AG04449 (cell line): ENCODE results near the gene ENTHD1.
"Not testable (repeated sequence)": the region's sequence is repeated elsewhere in the genome, so short reads cannot be mapped to it uniquely, and the experiment has no call there.

Source experiments
- CTCF ChIA-PET: fragments of 350-600 bp; formaldehyde crosslinking; extraction: SDS; loops from one replicate; lab custom pipeline; 2021; ENCODE audit warnings: antibody characterized with exemption; lab: Yijun Ruan, JAX
- POLR2A ChIA-PET: fragments of 400-600, 350-600 bp; formaldehyde crosslinking; extraction: SDS; loops from one replicate; lab custom pipeline; 2020; ENCODE audit warnings: antibody characterized with exemption, inconsistent platforms; lab: Yijun Ruan, JAX
- DNase-seq: peaks from one replicate; pipeline ENCODE4 v3.0.0-alpha.2; 2010; ENCODE audit warnings: low read depth, low spot score
- H3K4me3 ChIP-seq: 2 replicates; pipeline ENCODE4 v1.5.1; 2011; ENCODE audit warnings: low read depth, mild to moderate bottlenecking, control low read depth, low read length
- TF ChIP-seq, protein P1 (sequence below): IDR thresholded peaks from one replicate; pipeline ENCODE4 v1.5.1; 2011; ENCODE audit warnings: mild to moderate bottlenecking, moderate library complexity, low read length, control low read depth, inconsistent platforms; ENCODE audit not compliant: insufficient read depth; ENCODE audit errors: missing control alignments

Gene ENTHD1

DNA sequence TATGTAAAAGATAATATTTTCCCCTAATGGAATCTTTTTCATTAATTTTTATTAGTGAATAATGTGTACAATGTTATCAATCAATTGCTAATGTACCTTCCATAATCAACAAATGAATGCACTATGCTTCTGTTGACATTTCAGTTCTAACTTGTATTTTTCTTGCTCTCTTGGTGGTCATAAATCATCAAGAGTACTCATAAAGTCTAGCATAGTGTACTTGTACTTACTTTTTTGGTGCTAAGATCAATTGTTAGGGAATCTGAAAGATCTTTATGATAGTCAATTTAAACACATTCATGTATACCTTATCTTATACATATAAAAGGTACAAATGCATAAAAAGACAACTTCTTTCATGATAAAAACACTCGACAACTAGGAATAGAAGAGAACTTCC lies 10.5 kb downstream of the ENTHD1 start:
- ChIA-PET CTCF (no interaction called here), POLR2A (no interaction called here)
- H3K4me3 ChIP-seq, result no peak overlapping the region
- TF ChIP-seq, protein P1, sequence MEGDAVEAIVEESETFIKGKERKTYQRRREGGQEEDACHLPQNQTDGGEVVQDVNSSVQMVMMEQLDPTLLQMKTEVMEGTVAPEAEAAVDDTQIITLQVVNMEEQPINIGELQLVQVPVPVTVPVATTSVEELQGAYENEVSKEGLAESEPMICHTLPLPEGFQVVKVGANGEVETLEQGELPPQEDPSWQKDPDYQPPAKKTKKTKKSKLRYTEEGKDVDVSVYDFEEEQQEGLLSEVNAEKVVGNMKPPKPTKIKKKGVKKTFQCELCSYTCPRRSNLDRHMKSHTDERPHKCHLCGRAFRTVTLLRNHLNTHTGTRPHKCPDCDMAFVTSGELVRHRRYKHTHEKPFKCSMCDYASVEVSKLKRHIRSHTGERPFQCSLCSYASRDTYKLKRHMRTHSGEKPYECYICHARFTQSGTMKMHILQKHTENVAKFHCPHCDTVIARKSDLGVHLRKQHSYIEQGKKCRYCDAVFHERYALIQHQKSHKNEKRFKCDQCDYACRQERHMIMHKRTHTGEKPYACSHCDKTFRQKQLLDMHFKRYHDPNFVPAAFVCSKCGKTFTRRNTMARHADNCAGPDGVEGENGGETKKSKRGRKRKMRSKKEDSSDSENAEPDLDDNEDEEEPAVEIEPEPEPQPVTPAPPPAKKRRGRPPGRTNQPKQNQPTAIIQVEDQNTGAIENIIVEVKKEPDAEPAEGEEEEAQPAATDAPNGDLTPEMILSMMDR, result no peak
- DNase-seq, result no peak

DNA sequence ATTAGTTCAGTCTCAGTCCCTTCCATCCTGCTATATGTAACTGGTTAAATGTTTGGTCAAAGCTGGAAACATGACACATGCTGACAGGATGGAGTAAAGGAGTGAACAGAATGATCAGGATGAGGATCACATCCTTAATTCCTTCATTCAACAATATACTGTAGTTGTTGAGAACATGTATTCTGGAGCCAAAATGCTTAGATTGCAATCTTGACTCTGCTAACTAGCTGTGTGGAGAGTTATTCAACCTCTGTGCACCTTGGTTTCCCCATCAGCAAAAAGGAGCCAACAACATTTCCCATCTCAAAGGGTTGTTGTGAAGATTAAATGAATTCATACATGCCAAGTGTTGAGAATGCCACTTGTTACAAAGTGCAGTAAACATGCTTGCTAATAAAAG lies 12.8 kb downstream of the ENTHD1 start:
- POLR2A ChIA-PET, result no interaction called here
- DNase-seq, result no peak
- TF ChIP-seq, protein P1, result no peak
- H3K4me3 ChIP-seq, result no peak overlapping the region
- CTCF ChIA-PET, result no interaction called here

GRCh38 chr22:39877079-39877845 lies 16.3 kb downstream of the ENTHD1 start:
- TF ChIP-seq, protein P1, result no peak
- POLR2A ChIA-PET, result no interaction called here
- no peak overlapping the region for H3K4me3 ChIP-seq
- DNase-seq, result no peak
- CTCF ChIA-PET, result no interaction called here

DNA sequence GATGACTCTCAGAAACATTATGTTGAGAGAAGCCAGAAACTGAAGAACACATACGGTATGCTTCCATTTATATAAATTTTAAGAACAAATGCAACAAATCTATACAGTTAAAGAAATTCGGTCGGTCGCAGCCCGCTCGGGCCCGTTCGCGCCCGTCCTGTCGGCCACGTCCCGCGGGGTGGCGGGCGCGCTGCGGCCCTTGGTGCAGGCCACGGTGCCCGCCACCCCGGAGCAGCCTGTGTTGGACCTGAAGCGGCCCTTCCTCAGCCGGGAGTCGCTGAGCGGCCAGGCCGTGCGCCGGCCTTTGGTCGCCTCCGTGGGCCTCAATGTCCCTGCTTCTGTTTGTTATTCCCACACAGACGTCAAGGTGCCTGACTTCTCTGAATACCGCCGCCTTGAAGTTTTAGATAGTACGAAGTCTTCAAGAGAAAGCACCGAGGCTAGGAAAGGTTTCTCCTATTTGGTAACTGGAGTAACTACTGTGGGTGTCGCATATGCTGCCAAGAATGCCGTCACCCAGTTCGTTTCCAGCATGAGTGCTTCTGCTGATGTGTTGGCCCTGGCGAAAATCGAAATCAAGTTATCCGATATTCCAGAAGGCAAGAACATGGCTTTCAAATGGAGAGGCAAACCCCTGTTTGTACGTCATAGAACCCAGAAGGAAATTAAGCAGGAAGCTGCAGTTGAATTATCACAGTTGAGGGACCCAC lies 18.2 kb downstream of the ENTHD1 start:
- DNase-seq, result not testable (repeated sequence)

GRCh38 chr22:39873965-39874364 lies 19.6 kb downstream of the ENTHD1 start:
- no peak for DNase-seq
- no peak overlapping the region for H3K4me3 ChIP-seq
- POLR2A ChIA-PET, result no interaction called here
- CTCF ChIA-PET, result interaction anchor here (1.5 kb wide), 1 partner anchor 339 kb away, joined by 3 read pairs; no protein-coding TSS in a partner anchor
- TF ChIP-seq, protein P1, result no peak

More for the DNA sequence above, 18.2 kb downstream of the ENTHD1 start:
- POLR2A ChIA-PET, H3K4me3 ChIP-seq, CTCF ChIA-PET: not testable (repeated sequence)

DNA sequence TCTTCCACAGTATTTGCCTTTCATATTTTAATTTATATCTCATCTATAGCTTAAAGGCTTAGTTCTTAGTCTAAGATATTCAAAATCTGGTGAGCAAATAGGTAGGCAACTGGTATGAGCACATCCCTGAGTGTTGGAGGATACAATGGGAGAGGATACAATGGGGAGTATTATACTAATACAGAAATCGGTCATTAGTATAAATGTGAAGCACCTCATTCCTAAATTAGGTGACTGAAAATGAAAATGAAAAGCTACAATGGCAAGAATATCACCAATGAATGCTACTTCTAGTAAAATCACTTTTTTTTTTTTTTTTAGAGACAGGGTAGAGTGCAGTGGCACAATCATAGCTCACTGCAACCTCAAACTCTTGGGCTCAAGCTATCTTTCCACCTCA lies 21.0 kb downstream of the ENTHD1 start:
- TF ChIP-seq, protein P1, result no peak
- CTCF ChIA-PET, result no interaction called here
- POLR2A ChIA-PET, result no interaction called here
- no peak for DNase-seq
- H3K4me3 ChIP-seq, result no peak overlapping the region
